Loucy (cell line): Measurements from ENCODE around the gene RPS19.

ENCODE experiments used
- H2AFZ ChIP-seq: fragments of 200-600 bp; sonication (generic); 2 replicates; pipeline ENCODE4 v1.6.0; 2016; ENCODE audit warnings: antibody characterized with exemption, mild to moderate bottlenecking, low read length, moderate library complexity
- H3F3A ChIP-seq: fragments of 200-600 bp; 2 replicates; pipeline ENCODE4 v1.6.0; 2016; ENCODE audit warnings: antibody characterized with exemption, low read depth, mild to moderate bottlenecking
- H3K27me3 ChIP-seq: fragments of 200-600 bp; sonication (generic); 2 replicates; pipeline ENCODE4 v1.6.1; 2014; ENCODE audit warnings: low read length, mild to moderate bottlenecking; ENCODE audit not compliant: insufficient read depth, poor library complexity, severe bottlenecking
- H3K36me3 ChIP-seq: fragments of 200-600 bp; sonication (generic); 2 replicates; pipeline ENCODE4 v1.6.1; 2016; ENCODE audit warnings: low read length; ENCODE audit not compliant: insufficient read depth
- H3K4me1 ChIP-seq: fragments of 200-600 bp; sonication (generic); 2 replicates; pipeline ENCODE4 v1.5.1; 2014; ENCODE audit warnings: low read length, mild to moderate bottlenecking; ENCODE audit not compliant: insufficient read depth, poor library complexity, severe bottlenecking
- H3K4me2 ChIP-seq: fragments of 200-600 bp; sonication (generic); 2 replicates; pipeline ENCODE4 v1.6.0; 2014; ENCODE audit warnings: antibody characterized with exemption, low read length, low read depth, mild to moderate bottlenecking; ENCODE audit not compliant: poor library complexity, severe bottlenecking
- H3K4me3 ChIP-seq: fragments of 200-600 bp; sonication (generic); 2 replicates; pipeline ENCODE4 v1.5.1; 2014; ENCODE audit warnings: low read length, mild to moderate bottlenecking, mixed read lengths; ENCODE audit not compliant: poor library complexity, severe bottlenecking
- H3K79me2 ChIP-seq: fragments of 200-600 bp; sonication (generic); 2 replicates; pipeline ENCODE4 v1.6.1; 2014; ENCODE audit warnings: low read length; ENCODE audit not compliant: insufficient read depth
- H3K9ac ChIP-seq: fragments of 200-600 bp; sonication (generic); 2 replicates; pipeline ENCODE4 v1.6.0; 2014; ENCODE audit warnings: mild to moderate bottlenecking, low read depth, low read length, moderate library complexity; ENCODE audit not compliant: poor library complexity, severe bottlenecking
- H3K9me2 ChIP-seq: fragments of 200-600 bp; sonication (generic); replicated peaks from 2 replicates; pipeline ENCODE4 v1.6.1; 2016; ENCODE audit warnings: low read depth, low read length, mixed read lengths
- H3K9me3 ChIP-seq: fragments of 200-600 bp; sonication (generic); 2 replicates; pipeline ENCODE4 v1.6.1; 2014; ENCODE audit warnings: mild to moderate bottlenecking, antibody characterized with exemption, low read length, low read depth; ENCODE audit not compliant: insufficient read depth
- H4K20me1 ChIP-seq: fragments of 200-600 bp; sonication (generic); 2 replicates; pipeline ENCODE4 v1.6.0; 2014; ENCODE audit warnings: antibody characterized with exemption, low read length, mild to moderate bottlenecking; ENCODE audit not compliant: insufficient read depth, poor library complexity, severe bottlenecking
- CTCF ChIP-seq: fragments of 200-600 bp; sonication (generic); conservative IDR thresholded peaks from 2 replicates; pipeline ENCODE4 v1.5.1; 2014; ENCODE audit warnings: mild to moderate bottlenecking, antibody characterized with exemption, low read length
- EZH2phosphoT487 ChIP-seq: fragments of 200-600 bp; IDR thresholded peaks from 2 replicates; pipeline ENCODE4 v1.6.1; 2018; ENCODE audit warnings: antibody characterized with exemption, mild to moderate bottlenecking, moderate library complexity, borderline replicate concordance

RPS19 gene

GRCh38 chr19:41886761-41887710, 27.0 kb downstream of the RPS19 start:
- H3K4me1 ChIP-seq = peaks cover 52% of the 10 kb centered on the region
- peaks cover 29% of the 10 kb centered on the region for H4K20me1 ChIP-seq
- TF ChIP-seq CTCF = no peak
- no peak for TF ChIP-seq EZH2phosphoT487
- H3K9me2 ChIP-seq = no peaks in the 10 kb centered on the region
- H3K27me3 ChIP-seq = no peaks in the 10 kb centered on the region
- peaks cover 69% of the 10 kb centered on the region for H3K79me2 ChIP-seq
- no peak overlapping the region for H2AFZ ChIP-seq
- peaks cover 8% of the 10 kb centered on the region for H3F3A ChIP-seq
- peak overlapping the region; percentile 87 for H3K4me2 ChIP-seq
- H3K9ac ChIP-seq = peak overlapping the region; percentile 77
- no peaks in the 10 kb centered on the region for H3K9me3 ChIP-seq
- H3K36me3 ChIP-seq = peaks cover 11% of the 10 kb centered on the region; the same call in 1 of the 2 replicates
- peak overlapping the region; percentile 74 for H3K4me3 ChIP-seq

DNA sequence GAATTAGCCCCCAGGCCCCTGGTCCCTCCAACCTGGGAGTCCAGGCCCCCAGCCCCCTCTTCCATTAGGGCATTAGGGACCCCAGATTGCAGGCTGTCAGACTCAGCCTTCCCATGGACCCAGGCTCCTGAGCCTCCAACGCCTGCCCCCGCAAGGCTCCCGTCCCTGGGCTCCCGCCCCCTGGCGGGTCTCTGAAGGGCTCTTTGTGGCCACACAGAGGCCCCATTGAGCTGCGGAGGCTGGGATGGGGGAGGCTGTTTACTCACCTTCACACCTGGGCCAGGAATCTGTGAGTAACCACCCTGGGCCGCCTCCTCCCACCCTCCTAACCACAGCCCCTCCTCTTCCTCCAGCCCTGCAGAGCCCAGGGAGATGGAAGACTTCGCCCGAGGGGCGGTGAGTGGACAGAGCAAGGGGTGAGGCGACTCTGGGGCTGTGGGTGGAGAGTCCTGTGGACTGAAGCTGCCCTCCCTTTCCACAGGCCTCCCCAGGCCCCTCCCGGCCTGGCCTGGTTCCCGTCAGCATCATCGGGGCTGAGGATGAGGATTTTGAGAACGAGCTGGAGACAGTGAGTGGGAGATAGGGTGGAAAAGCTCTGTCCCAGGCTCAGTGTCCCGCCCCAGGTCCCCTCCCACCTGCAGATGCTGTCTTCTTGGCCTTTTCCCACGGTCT, 27.8 kb downstream of the RPS19 start:
- peaks cover 54% of the 10 kb centered on the region for H3K4me1 ChIP-seq
- H3K9me3 ChIP-seq = no peaks in the 10 kb centered on the region
- peak overlapping the region; percentile 87 for H3K4me2 ChIP-seq
- no peaks in the 10 kb centered on the region for H3K27me3 ChIP-seq
- H4K20me1 ChIP-seq = peaks cover 29% of the 10 kb centered on the region
- H2AFZ ChIP-seq = no peak overlapping the region
- peak overlapping the region; percentile 74 for H3K4me3 ChIP-seq
- no peaks in the 10 kb centered on the region for H3K9me2 ChIP-seq
- TF ChIP-seq CTCF = peak; percentile 55
- TF ChIP-seq EZH2phosphoT487 = no peak
- peak overlapping the region; percentile 77 for H3K9ac ChIP-seq
- H3K36me3 ChIP-seq = peaks cover 11% of the 10 kb centered on the region; the same call in 1 of the 2 replicates
- H3F3A ChIP-seq = no peaks in the 10 kb centered on the region; the same call in 1 of the 2 replicates
- peaks cover 71% of the 10 kb centered on the region for H3K79me2 ChIP-seq

DNA sequence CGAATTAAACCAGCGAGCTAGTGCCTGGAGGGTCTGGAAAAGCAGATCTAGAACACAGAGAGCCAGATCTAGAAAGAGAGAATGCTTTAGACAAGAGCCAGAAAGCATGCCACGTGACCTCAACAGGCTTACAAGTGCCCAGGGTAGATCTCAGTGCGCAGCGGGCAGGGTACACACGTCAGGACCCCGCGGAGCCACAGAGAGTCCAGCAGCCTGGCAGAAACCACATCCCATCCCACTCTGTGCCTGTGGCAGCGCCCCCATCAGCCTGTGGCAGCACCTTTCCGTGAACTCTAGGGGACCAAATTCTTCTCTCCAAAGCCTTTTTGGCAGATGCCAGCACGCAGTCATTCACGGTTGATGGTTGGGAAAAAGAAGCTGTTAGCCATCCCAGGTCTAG, 28.9 kb downstream of the RPS19 start:
- Histone ChIP-seq H2AFZ (no peak overlapping the region), H3K9me3 (no peaks in the 10 kb centered on the region), H3K36me3 (peaks cover 11% of the 10 kb centered on the region; the same call in 1 of the 2 replicates), H3F3A (no peaks in the 10 kb centered on the region), H3K4me2 (peak overlapping the region; percentile 87), H3K9ac (peak overlapping the region; percentile 77), H3K79me2 (peaks cover 63% of the 10 kb centered on the region), H3K4me3 (no peak overlapping the region), H3K4me1 (peaks cover 54% of the 10 kb centered on the region), H3K9me2 (no peaks in the 10 kb centered on the region), H3K27me3 (no peaks in the 10 kb centered on the region), H4K20me1 (peaks cover 29% of the 10 kb centered on the region)
- TF ChIP-seq EZH2phosphoT487 (no peak), CTCF (no peak; the same call in 1 of the 2 replicates)
